ENCODE data around the gene UVRAG. TPM values are rescaled to one million over a fixed set of nuclear protein-coding genes. Genes with fewer than 3 reads are reported as not detected.

The UVRAG gene
- total and polyA plus RNA-seq, 8 donors, result 4.7 to 55.5 (median 20.5) TPM

GRCh38 chr11:76102802-76103201, 287.8 kb downstream of the UVRAG start:
- Histone ChIP-seq H3K4me1 (peaks cover 6 to 12% (median 8%) of the 10 kb centered on the region in 4 donors), H3K9me3 (no peaks in the 10 kb centered on the region), H3K36me3 (no peaks in the 10 kb centered on the region), H3K4me3 (no peak overlapping the region), H3K27me3 (no peaks in the 10 kb centered on the region), H3K27ac (no peak overlapping the region)
- WGBS, 5 donors, result 9 to 15% (median 10%) methylated on average over 1 of the region's 1 CpG
- no peak for TF ChIP-seq POLR2AphosphoS5 (IDR thresholded peaks at IDR 0.05)
- TF ChIP-seq POLR2A (IDR thresholded peaks at IDR 0.05), result no peak
- no peak for TF ChIP-seq CTCF (IDR thresholded peaks at IDR 0.05)
- peak; percentile 39 to 49 for DNase-seq
- intact Hi-C loops (cut with DNase I; ENCODE audit: low total_unique reads), result no loop called here

GRCh38 chr11:76103460-76103859, 288.4 kb downstream of the UVRAG start:
- Histone ChIP-seq H3K4me1 (peaks cover 6 to 12% (median 8%) of the 10 kb centered on the region in 4 donors), H3K27ac (no peak overlapping the region), H3K27me3 (no peaks in the 10 kb centered on the region), H3K36me3 (no peaks in the 10 kb centered on the region), H3K4me3 (no peak overlapping the region), H3K9me3 (no peaks in the 10 kb centered on the region)
- TF ChIP-seq CTCF (IDR thresholded peaks at IDR 0.05) (no peak), EP300 (IDR thresholded peaks at IDR 0.05) (no peak), POLR2A (IDR thresholded peaks at IDR 0.05) (no peak), POLR2AphosphoS5 (IDR thresholded peaks at IDR 0.05) (no peak)
- intact Hi-C loops (cut with DNase I; ENCODE audit: low total_unique reads), result no loop called here
- 54 to 78% (median 63%) methylated on average over 1 of the region's 1 CpG for WGBS, 5 donors
- no peak for DNase-seq

GRCh38 chr11:76104285-76104684, 289.3 kb downstream of the UVRAG start:
- no peaks in the 10 kb centered on the region for H3K9me3 ChIP-seq
- no peak for TF ChIP-seq EP300 (IDR thresholded peaks at IDR 0.05)
- TF ChIP-seq CTCF (IDR thresholded peaks at IDR 0.05), result no peak
- TF ChIP-seq POLR2A (IDR thresholded peaks at IDR 0.05), result no peak
- TF ChIP-seq POLR2AphosphoS5 (IDR thresholded peaks at IDR 0.05), result no peak
- no peaks in the 10 kb centered on the region for H3K27me3 ChIP-seq
- DNase-seq, result no peak
- H3K4me1 ChIP-seq, result peaks cover 6 to 12% (median 8%) of the 10 kb centered on the region in 4 donors
- intact Hi-C loops (cut with DNase I; ENCODE audit: low total_unique reads), result no loop called here
- WGBS, 5 donors, result 88 to 93% (median 90%) methylated on average over 7 of the region's 7 CpGs
- H3K4me3 ChIP-seq, result no peak overlapping the region
- no peaks in the 10 kb centered on the region for H3K36me3 ChIP-seq
- no peak overlapping the region for H3K27ac ChIP-seq

GRCh38 chr11:76105637-76106036, 290.6 kb downstream of the UVRAG start:
- H3K4me1 ChIP-seq, result peaks cover 6 to 12% (median 8%) of the 10 kb centered on the region in 4 donors
- no peaks in the 10 kb centered on the region for H3K9me3 ChIP-seq
- no peak for DNase-seq
- no peak overlapping the region for H3K4me3 ChIP-seq
- TF ChIP-seq CTCF (IDR thresholded peaks at IDR 0.05) (no peak), POLR2A (IDR thresholded peaks at IDR 0.05) (no peak), POLR2AphosphoS5 (IDR thresholded peaks at IDR 0.05) (no peak), EP300 (IDR thresholded peaks at IDR 0.05) (no peak)
- intact Hi-C loops (cut with DNase I; ENCODE audit: low total_unique reads), result no loop called here
- no peak overlapping the region for H3K27ac ChIP-seq
- 92 to 100% (median 100%) methylated on average over 1 of the region's 1 CpG for WGBS, 5 donors
- no peaks in the 10 kb centered on the region for H3K36me3 ChIP-seq
- no peaks in the 10 kb centered on the region for H3K27me3 ChIP-seq

All from stomach (tissue), 9 donors.